Measurements from ENCODE around the gene C1QB. TPM values are rescaled to one million over a fixed set of nuclear protein-coding genes. Genes with fewer than 3 reads are reported as not detected.

The C1QB gene
- total and polyA plus RNA-seq, 2 of the 4 experiments (the other 2 are of a cell fraction) = not detected

DNA sequence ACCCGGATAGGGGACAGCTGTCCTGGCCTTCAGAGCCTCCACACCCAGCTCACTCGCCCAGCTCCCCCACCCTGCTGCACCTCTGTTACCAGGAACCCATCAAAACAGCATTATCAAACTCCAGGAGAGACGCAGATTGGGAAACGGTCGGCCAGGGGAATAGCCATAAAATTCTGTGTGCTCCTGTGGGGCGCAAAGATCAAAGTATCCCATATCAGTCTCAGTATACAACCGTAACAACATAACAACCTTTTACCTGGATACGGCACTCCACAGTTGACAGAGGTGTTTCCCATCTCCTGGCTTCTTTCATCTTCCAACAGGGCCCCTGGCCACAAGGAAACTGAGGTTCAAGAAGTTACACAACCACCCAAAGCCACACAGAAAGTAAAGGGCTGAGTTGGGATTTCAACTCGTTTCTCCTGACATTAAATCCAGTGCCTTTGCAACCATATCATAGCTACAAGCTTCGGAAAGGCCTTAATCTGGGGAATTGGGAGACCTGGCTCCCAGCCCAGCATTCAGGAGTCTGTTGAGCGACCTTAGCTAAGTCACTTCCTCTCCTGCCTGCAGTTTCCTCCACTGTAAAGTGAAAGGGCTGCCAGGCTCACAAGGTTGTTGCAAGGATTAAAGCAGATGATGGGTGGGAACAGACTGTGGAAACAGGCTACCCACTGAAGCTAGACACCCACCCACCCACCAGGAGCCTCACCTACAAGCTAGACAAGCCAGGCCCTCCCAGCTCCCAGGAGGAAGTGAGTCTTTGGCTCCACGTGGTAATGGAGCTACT is 49.5 kb downstream of the C1QB start:
- ChIA-PET POLR2A (ENCODE audit: unreplicated experiment) (no interaction called here), CTCF (interaction anchor here (0.6 to 4.1 kb wide), 4 partner anchors 28 to 186 kb away, joined by 3 to 31 read pairs (median 4); no protein-coding TSS in a partner anchor)
- Histone ChIP-seq H3K9ac (ENCODE audit: low read depth, low read length) (no peak overlapping the region), H2AK9ac (replicated peaks; ENCODE audit: low read depth, low read length, poor library complexity) (no peak overlapping the region), H3K4ac (ENCODE audit: low read depth, low read length) (no peak overlapping the region), H2AK5ac (ENCODE audit: low read depth, low read length) (no peak overlapping the region), H3K27ac (ENCODE audit: insufficient read depth, low read length) (no peak overlapping the region), H3K79me1 (ENCODE audit: low read depth in 1 of 2, low read length in 2 of 2) (no peaks in the 10 kb centered on the region), H3K36me3 (ENCODE audit: control insufficient read depth, insufficient read depth, low read length) (no peaks in the 10 kb centered on the region), H3K23ac (ENCODE audit: low read depth, low read length) (no peak overlapping the region), H3K27me3 (ENCODE audit: control insufficient read depth, insufficient read depth, low read length) (peaks cover 2% of the 10 kb centered on the region; the same call in 1 of the 2 replicates), H4K5ac (ENCODE audit: low read depth, low read length) (no peak overlapping the region), H2BK15ac (ENCODE audit: low read depth, low read length) (no peak overlapping the region; the same call in 2 of the 3 replicates), H2AFZ (replicated peaks; ENCODE audit: low read length, poor library complexity) (peak overlapping the region; percentile 79), H2BK20ac (ENCODE audit: low read depth, low read length) (no peak overlapping the region; the same call in 1 of the 2 replicates), H3K9me3 (ENCODE audit: control insufficient read depth, insufficient read depth, low read length) (no peaks in the 10 kb centered on the region), H2BK5ac (ENCODE audit: low read depth, low read length, poor library complexity, severe bottlenecking) (no peak overlapping the region), H3K4me3 (ENCODE audit: insufficient read depth, low read depth, low read length) (no peak overlapping the region), H3K4me1 (ENCODE audit: control insufficient read depth, insufficient read depth, low read length) (0 out of 2 replicates have a peak, but pooled peaks cover 1% of the 10 kb centered on the region), H4K20me1 (ENCODE audit: insufficient read depth, low read length) (no peaks in the 10 kb centered on the region), H2BK120ac (ENCODE audit: low read depth, low read length) (no peak overlapping the region), H3K14ac (replicated peaks; ENCODE audit: low read depth, low read length) (no peak overlapping the region), H3K4me2 (ENCODE audit: low read depth, low read length) (no peak overlapping the region), H4K8ac (ENCODE audit: low read depth in 2 of 2, low read length in 2 of 2) (no peak overlapping the region; a peak in 1 of 4 replicates), H4K91ac (ENCODE audit: insufficient read depth, low read depth, low read length) (no peak overlapping the region), H3K56ac (ENCODE audit: extremely low read depth, insufficient read depth, low read length) (no peak overlapping the region), H3K18ac (ENCODE audit: low read depth, low read length) (no peak overlapping the region), H3K9me1 (ENCODE audit: insufficient read depth, low read length) (no peaks in the 10 kb centered on the region)
- no peak for TF ChIP-seq RAD21 (IDR thresholded peaks at IDR 0.05; ENCODE audit: low read length)
- no peak for TF ChIP-seq FOS (IDR thresholded peaks at IDR 0.05; ENCODE audit: low read depth, low read length)
- TF ChIP-seq, protein P1, sequence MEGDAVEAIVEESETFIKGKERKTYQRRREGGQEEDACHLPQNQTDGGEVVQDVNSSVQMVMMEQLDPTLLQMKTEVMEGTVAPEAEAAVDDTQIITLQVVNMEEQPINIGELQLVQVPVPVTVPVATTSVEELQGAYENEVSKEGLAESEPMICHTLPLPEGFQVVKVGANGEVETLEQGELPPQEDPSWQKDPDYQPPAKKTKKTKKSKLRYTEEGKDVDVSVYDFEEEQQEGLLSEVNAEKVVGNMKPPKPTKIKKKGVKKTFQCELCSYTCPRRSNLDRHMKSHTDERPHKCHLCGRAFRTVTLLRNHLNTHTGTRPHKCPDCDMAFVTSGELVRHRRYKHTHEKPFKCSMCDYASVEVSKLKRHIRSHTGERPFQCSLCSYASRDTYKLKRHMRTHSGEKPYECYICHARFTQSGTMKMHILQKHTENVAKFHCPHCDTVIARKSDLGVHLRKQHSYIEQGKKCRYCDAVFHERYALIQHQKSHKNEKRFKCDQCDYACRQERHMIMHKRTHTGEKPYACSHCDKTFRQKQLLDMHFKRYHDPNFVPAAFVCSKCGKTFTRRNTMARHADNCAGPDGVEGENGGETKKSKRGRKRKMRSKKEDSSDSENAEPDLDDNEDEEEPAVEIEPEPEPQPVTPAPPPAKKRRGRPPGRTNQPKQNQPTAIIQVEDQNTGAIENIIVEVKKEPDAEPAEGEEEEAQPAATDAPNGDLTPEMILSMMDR (conservative IDR thresholded peaks at IDR 0.05; ENCODE audit: low read depth, low read length) = no peak
- TF ChIP-seq, protein P2, sequence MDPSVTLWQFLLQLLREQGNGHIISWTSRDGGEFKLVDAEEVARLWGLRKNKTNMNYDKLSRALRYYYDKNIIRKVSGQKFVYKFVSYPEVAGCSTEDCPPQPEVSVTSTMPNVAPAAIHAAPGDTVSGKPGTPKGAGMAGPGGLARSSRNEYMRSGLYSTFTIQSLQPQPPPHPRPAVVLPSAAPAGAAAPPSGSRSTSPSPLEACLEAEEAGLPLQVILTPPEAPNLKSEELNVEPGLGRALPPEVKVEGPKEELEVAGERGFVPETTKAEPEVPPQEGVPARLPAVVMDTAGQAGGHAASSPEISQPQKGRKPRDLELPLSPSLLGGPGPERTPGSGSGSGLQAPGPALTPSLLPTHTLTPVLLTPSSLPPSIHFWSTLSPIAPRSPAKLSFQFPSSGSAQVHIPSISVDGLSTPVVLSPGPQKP (IDR thresholded peaks at IDR 0.05; ENCODE audit: borderline replicate concordance, low read depth, low read length) = no peak
- no peak for TF ChIP-seq RCOR1 (IDR thresholded peaks at IDR 0.05; ENCODE audit: insufficient replicate concordance, low read length)
- TF ChIP-seq, protein P3, sequence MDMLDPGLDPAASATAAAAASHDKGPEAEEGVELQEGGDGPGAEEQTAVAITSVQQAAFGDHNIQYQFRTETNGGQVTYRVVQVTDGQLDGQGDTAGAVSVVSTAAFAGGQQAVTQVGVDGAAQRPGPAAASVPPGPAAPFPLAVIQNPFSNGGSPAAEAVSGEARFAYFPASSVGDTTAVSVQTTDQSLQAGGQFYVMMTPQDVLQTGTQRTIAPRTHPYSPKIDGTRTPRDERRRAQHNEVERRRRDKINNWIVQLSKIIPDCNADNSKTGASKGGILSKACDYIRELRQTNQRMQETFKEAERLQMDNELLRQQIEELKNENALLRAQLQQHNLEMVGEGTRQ (IDR thresholded peaks at IDR 0.05; ENCODE audit: low read depth, low read length) = no peak
- no TSS peak for BruUV-seq (replicated peaks)
- intact Hi-C loops (cut with micrococcal nuclease) = no loop called here
- dilution Hi-C loops (cut with HindIII; ENCODE audit: low sequenced_read_pairs, unreplicated experiment) = no loop called here
- in situ Hi-C loops (cut with MboI; ENCODE audit: low sequenced_read_pairs) = loop anchor here (10.0 kb wide), 1 partner anchor 182 kb away; no protein-coding TSS in a partner anchor
- no peak for ATAC-seq (ENCODE audit: low read depth)
- DNase-seq = peak; percentile 13
- 83% methylated on average over 2 of the region's 12 CpGs; no CpG with 5 or more reads in 1 of the 2 experiments for WGBS, 2 experiments (ENCODE audit: extremely low coverage in 2 of 2, insufficient read length in 1 of 2)
